ENCODE results near the gene ABHD8. TPM values are rescaled to one million over a fixed set of nuclear protein-coding genes. Genes with fewer than 3 reads are reported as not detected.

The ABHD8 gene
- total RNA-seq, 2 donors from 2014 or later: 20.1 to 21.6 TPM

GRCh38 chr19:17333611-17334413 lies 30.6 kb upstream of the ABHD8 start:
- no peak for DNase-seq (ENCODE audit: low spot score)
- Histone ChIP-seq H3K36me3 (no peaks in the 10 kb centered on the region), H3K4me3 (peak overlapping the region; percentile 56 to 59), H3K9me3 (no peaks in the 10 kb centered on the region), H3K27ac (peak overlapping the region; percentile 59 to 71), H3K27me3 (replicated peaks; ENCODE audit: insufficient read depth) (no peaks in the 10 kb centered on the region), H3K4me1 (replicated peaks) (peaks cover 4% of the 10 kb centered on the region)
- intact Hi-C loops (cut with DNase I): no loop called here
- WGBS: 40% methylated on average over 44 of the region's 52 CpGs
- TF ChIP-seq POLR2AphosphoS5 (IDR thresholded peaks at IDR 0.05) (no peak), CTCF (IDR thresholded peaks at IDR 0.05) (no peak), POLR2A (IDR thresholded peaks at IDR 0.05) (no peak)

GRCh38 chr19:17332677-17333581 lies 29.7 kb upstream of the ABHD8 start:
- H3K27ac ChIP-seq: no peak overlapping the region
- TF ChIP-seq POLR2A (IDR thresholded peaks at IDR 0.05) (no peak), CTCF (IDR thresholded peaks at IDR 0.05) (no peak), POLR2AphosphoS5 (IDR thresholded peaks at IDR 0.05) (no peak)
- H3K4me3 ChIP-seq: no peak overlapping the region
- no peak for DNase-seq (ENCODE audit: low spot score)
- 95% methylated on average over 45 of the region's 45 CpGs for WGBS
- H3K27me3 ChIP-seq (replicated peaks; ENCODE audit: insufficient read depth): no peaks in the 10 kb centered on the region
- intact Hi-C loops (cut with DNase I): no loop called here
- no peaks in the 10 kb centered on the region for H3K9me3 ChIP-seq
- H3K4me1 ChIP-seq (replicated peaks): peaks cover 7% of the 10 kb centered on the region
- no peaks in the 10 kb centered on the region for H3K36me3 ChIP-seq

GRCh38 chr19:17332360-17332676 lies 29.1 kb upstream of the ABHD8 start:
- Histone ChIP-seq H3K4me3 (no peak overlapping the region), H3K4me1 (replicated peaks) (peaks cover 12% of the 10 kb centered on the region), H3K36me3 (no peaks in the 10 kb centered on the region), H3K27ac (no peak overlapping the region), H3K9me3 (no peaks in the 10 kb centered on the region), H3K27me3 (replicated peaks; ENCODE audit: insufficient read depth) (no peaks in the 10 kb centered on the region)
- WGBS: 92% methylated on average over 8 of the region's 8 CpGs
- TF ChIP-seq CTCF (IDR thresholded peaks at IDR 0.05): no peak
- no peak for TF ChIP-seq POLR2AphosphoS5 (IDR thresholded peaks at IDR 0.05)
- TF ChIP-seq POLR2A (IDR thresholded peaks at IDR 0.05): no peak
- no peak for DNase-seq (ENCODE audit: low spot score)
- intact Hi-C loops (cut with DNase I): no loop called here

GRCh38 chr19:17331045-17331558 lies 27.9 kb upstream of the ABHD8 start:
- Histone ChIP-seq H3K4me3 (no peak overlapping the region), H3K4me1 (replicated peaks) (peaks cover 14% of the 10 kb centered on the region), H3K27ac (no peak overlapping the region), H3K9me3 (no peaks in the 10 kb centered on the region), H3K27me3 (replicated peaks; ENCODE audit: insufficient read depth) (no peaks in the 10 kb centered on the region), H3K36me3 (no peaks in the 10 kb centered on the region)
- 74% methylated on average over 13 of the region's 13 CpGs for WGBS
- DNase-seq (ENCODE audit: low spot score): no peak
- intact Hi-C loops (cut with DNase I): no loop called here
- no peak for TF ChIP-seq POLR2AphosphoS5 (IDR thresholded peaks at IDR 0.05)
- no peak for TF ChIP-seq CTCF (IDR thresholded peaks at IDR 0.05)
- no peak for TF ChIP-seq POLR2A (IDR thresholded peaks at IDR 0.05)
